KMS-11 (cell line): ENCODE results near the gene XDH.

ENCODE experiments used
- H2AFZ ChIP-seq: fragments of 200-600 bp; sonication (generic); 2 replicates; pipeline ENCODE4 v1.6.1; 2016; ENCODE audit warnings: antibody characterized with exemption, mixed run types, low read depth
- H3K27ac ChIP-seq: fragments of 200-600 bp; sonication (generic); 2 replicates; pipeline ENCODE4 v1.6.1; 2016; ENCODE audit warnings: mild to moderate bottlenecking, mixed run types
- H3K27me3 ChIP-seq: fragments of 200-600 bp; sonication (generic); 2 replicates; pipeline ENCODE4 v1.6.1; 2017; ENCODE audit warnings: mild to moderate bottlenecking, low read depth, mixed run types, moderate library complexity; ENCODE audit not compliant: insufficient read depth
- H3K36me3 ChIP-seq: fragments of 200-600 bp; sonication (generic); 2 replicates; pipeline ENCODE4 v1.6.1; 2017; ENCODE audit warnings: mild to moderate bottlenecking, mixed run types; ENCODE audit not compliant: insufficient read depth
- H3K4me1 ChIP-seq: fragments of 200-600 bp; sonication (generic); 2 replicates; pipeline ENCODE4 v1.6.1; 2016; ENCODE audit warnings: mild to moderate bottlenecking, low read depth, mixed run types; ENCODE audit not compliant: poor library complexity, severe bottlenecking
- H3K4me2 ChIP-seq: fragments of 200-600 bp; sonication (generic); 2 replicates; pipeline ENCODE4 v1.7.0; 2016; ENCODE audit warnings: mild to moderate bottlenecking, mixed run types
- H3K4me3 ChIP-seq: fragments of 200-600 bp; sonication (generic); IDR thresholded peaks from 2 replicates; pipeline ENCODE4 v1.6.1; 2017; ENCODE audit warnings: low read depth, low read length, mixed read lengths; ENCODE audit not compliant: insufficient read depth
- H3K79me2 ChIP-seq: fragments of 200-600 bp; sonication (generic); 2 replicates; pipeline ENCODE4 v1.6.1; 2016; ENCODE audit warnings: low read depth, mixed run types; ENCODE audit not compliant: insufficient read depth
- H3K9ac ChIP-seq: fragments of 200-600 bp; sonication (generic); 2 replicates; pipeline ENCODE4 v1.6.1; 2016; ENCODE audit warnings: mild to moderate bottlenecking, mixed run types
- H4K20me1 ChIP-seq: fragments of 200-600 bp; sonication (generic); 2 replicates; pipeline ENCODE4 v1.6.1; 2016; ENCODE audit warnings: mild to moderate bottlenecking, mixed run types; ENCODE audit not compliant: insufficient read depth
- CTCF ChIP-seq: fragments of 200-600 bp; sonication (generic); conservative IDR thresholded peaks from 2 replicates; pipeline ENCODE4 v1.6.1; 2017; ENCODE audit warnings: low read depth, mild to moderate bottlenecking, antibody characterized with exemption, low read length, moderate library complexity, mixed read lengths

The XDH gene

DNA sequence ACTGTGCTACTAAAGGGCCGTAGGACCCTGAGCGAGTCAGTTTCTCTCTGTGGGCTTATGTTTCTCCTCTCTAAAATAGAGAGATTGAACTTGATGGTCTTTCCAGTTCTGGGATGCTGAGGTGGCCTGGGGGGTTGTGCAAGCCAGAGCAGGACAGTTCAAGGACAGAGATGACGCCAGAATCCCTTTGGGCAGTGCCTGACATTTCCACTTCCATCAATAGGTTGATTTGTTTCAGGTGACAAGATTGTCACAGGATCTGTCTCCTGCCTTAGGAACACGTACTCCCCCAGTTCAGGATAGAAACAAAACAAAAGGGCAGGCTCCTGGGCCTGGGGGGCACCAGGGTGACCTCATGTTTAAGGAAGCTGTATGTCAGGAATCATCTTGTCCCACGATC, 82.0 kb downstream of the XDH start:
- Histone ChIP-seq H3K4me3 (no peak overlapping the region), H2AFZ (no peak overlapping the region), H3K27me3 (no peaks in the 10 kb centered on the region), H3K79me2 (no peaks in the 10 kb centered on the region), H3K4me1 (peaks cover 4% of the 10 kb centered on the region), H3K9ac (no peak overlapping the region), H3K4me2 (no peak overlapping the region), H3K27ac (no peak overlapping the region), H3K36me3 (no peaks in the 10 kb centered on the region), H4K20me1 (no peaks in the 10 kb centered on the region)
- no peak for TF ChIP-seq CTCF

GRCh38 chr2:31331156-31331555, 83.4 kb downstream of the XDH start:
- TF ChIP-seq CTCF = no peak
- H3K4me3 ChIP-seq = no peak overlapping the region
- no peak overlapping the region for H3K4me2 ChIP-seq
- H4K20me1 ChIP-seq = no peaks in the 10 kb centered on the region
- H3K36me3 ChIP-seq = no peaks in the 10 kb centered on the region
- H3K79me2 ChIP-seq = no peaks in the 10 kb centered on the region
- H2AFZ ChIP-seq = no peak overlapping the region
- peaks cover 4% of the 10 kb centered on the region for H3K4me1 ChIP-seq
- H3K27ac ChIP-seq = no peak overlapping the region
- H3K27me3 ChIP-seq = no peaks in the 10 kb centered on the region
- no peak overlapping the region for H3K9ac ChIP-seq

- TF ChIP-seq CTCF = no peak
- H3K27me3 ChIP-seq = no peaks in the 10 kb centered on the region
- no peaks in the 10 kb centered on the region for H3K36me3 ChIP-seq
- no peak overlapping the region for H3K9ac ChIP-seq
- no peak overlapping the region for H3K27ac ChIP-seq
- no peaks in the 10 kb centered on the region for H3K79me2 ChIP-seq
- no peak overlapping the region for H2AFZ ChIP-seq
- no peaks in the 10 kb centered on the region for H4K20me1 ChIP-seq
- H3K4me3 ChIP-seq = no peak overlapping the region
- H3K4me1 ChIP-seq = peaks cover 16% of the 10 kb centered on the region
- no peak overlapping the region for H3K4me2 ChIP-seq
Measured at GRCh38 chr2:31329081-31329625, 85.4 kb downstream of the XDH start.

GRCh38 chr2:31328026-31328425, 86.5 kb downstream of the XDH start:
- Histone ChIP-seq H2AFZ (no peak overlapping the region), H3K79me2 (no peaks in the 10 kb centered on the region), H3K36me3 (no peaks in the 10 kb centered on the region), H4K20me1 (no peaks in the 10 kb centered on the region), H3K4me3 (no peak overlapping the region), H3K27me3 (no peaks in the 10 kb centered on the region), H3K4me2 (no peak overlapping the region), H3K9ac (no peak overlapping the region), H3K27ac (no peak overlapping the region), H3K4me1 (peaks cover 23% of the 10 kb centered on the region)
- no peak for TF ChIP-seq CTCF
